ENCODE results near the gene SWT1. TPM values are rescaled to one million over a fixed set of nuclear protein-coding genes. Genes with fewer than 3 reads are reported as not detected.
"Not testable (repeated sequence)": the region's sequence is repeated elsewhere in the genome, so short reads cannot be mapped to it uniquely, and the experiment has no call there.

SWT1 gene
- total RNA-seq, 1 donor from 2014 or later: 4.0 TPM

- DNase-seq (ENCODE audit: extremely low read depth, low read depth, low spot score): no peak
Observed at GRCh38 chr1:185162491-185162890, 5.5 kb downstream of the SWT1 start.

GRCh38 chr1:185166106-185166505, 9.1 kb downstream of the SWT1 start:
- DNase-seq (ENCODE audit: extremely low read depth, low read depth, low spot score): no peak

- no peak for DNase-seq (ENCODE audit: extremely low read depth, low read depth, low spot score)
Observed at GRCh38 chr1:185170291-185170848, 13.4 kb downstream of the SWT1 start.

- no peak for DNase-seq (ENCODE audit: extremely low read depth, low read depth, low spot score)
Observed at GRCh38 chr1:185193756-185194155, 36.8 kb downstream of the SWT1 start.

- DNase-seq (ENCODE audit: extremely low read depth, low read depth, low spot score): not testable (repeated sequence)
Observed at GRCh38 chr1:185198712-185199111, 41.7 kb downstream of the SWT1 start.

GRCh38 chr1:185200889-185201288, 43.9 kb downstream of the SWT1 start:
- DNase-seq (ENCODE audit: extremely low read depth, low read depth, low spot score): no peak

GRCh38 chr1:185207170-185207569, 50.2 kb downstream of the SWT1 start:
- no peak for DNase-seq (ENCODE audit: extremely low read depth, low read depth, low spot score)

GRCh38 chr1:185207980-185208602, 51.1 kb downstream of the SWT1 start:
- no peak for DNase-seq (ENCODE audit: extremely low read depth, low read depth, low spot score)

- DNase-seq (ENCODE audit: extremely low read depth, low read depth, low spot score): no peak
Observed at GRCh38 chr1:185208626-185209180, 51.7 kb downstream of the SWT1 start.

GRCh38 chr1:185209357-185209756, 52.4 kb downstream of the SWT1 start:
- DNase-seq (ENCODE audit: extremely low read depth, low read depth, low spot score): not testable (repeated sequence)

- no peak for DNase-seq (ENCODE audit: extremely low read depth, low read depth, low spot score)
Observed at GRCh38 chr1:185213091-185213490, 56.1 kb downstream of the SWT1 start.

GRCh38 chr1:185215911-185216310, 58.9 kb downstream of the SWT1 start:
- no peak for DNase-seq (ENCODE audit: extremely low read depth, low read depth, low spot score)

- no peak for DNase-seq (ENCODE audit: extremely low read depth, low read depth, low spot score)
Observed at GRCh38 chr1:185224132-185224531, 67.2 kb downstream of the SWT1 start.

- DNase-seq (ENCODE audit: extremely low read depth, low read depth, low spot score): no peak
Observed at GRCh38 chr1:185227161-185227560, 70.2 kb downstream of the SWT1 start.

- no peak for DNase-seq (ENCODE audit: extremely low read depth, low read depth, low spot score)
Observed at GRCh38 chr1:185228979-185229378, 72.0 kb downstream of the SWT1 start.

- DNase-seq (ENCODE audit: extremely low read depth, low read depth, low spot score): no peak
Observed at GRCh38 chr1:185229981-185230380, 73.0 kb downstream of the SWT1 start.

- no peak for DNase-seq (ENCODE audit: extremely low read depth, low read depth, low spot score)
Observed at GRCh38 chr1:185232874-185233273, 75.9 kb downstream of the SWT1 start.

- not testable (repeated sequence) for DNase-seq (ENCODE audit: extremely low read depth, low read depth, low spot score)
Observed at GRCh38 chr1:185234183-185234582, 77.2 kb downstream of the SWT1 start.

GRCh38 chr1:185237176-185237575, 80.2 kb downstream of the SWT1 start:
- DNase-seq (ENCODE audit: extremely low read depth, low read depth, low spot score): not testable (repeated sequence)

- DNase-seq (ENCODE audit: extremely low read depth, low read depth, low spot score): no peak
Observed at GRCh38 chr1:185237661-185238060, 80.7 kb downstream of the SWT1 start.

GRCh38 chr1:185238447-185238846, 81.5 kb downstream of the SWT1 start:
- DNase-seq (ENCODE audit: extremely low read depth, low read depth, low spot score): no peak

GRCh38 chr1:185239861-185240260, 82.9 kb downstream of the SWT1 start:
- no peak for DNase-seq (ENCODE audit: extremely low read depth, low read depth, low spot score)
